K562 (cell line): ENCODE measurements around the gene BNC2. TPM values are rescaled to one million over a fixed set of nuclear protein-coding genes. Genes with fewer than 3 reads are reported as not detected.
"Not testable (repeated sequence)": the region's sequence is repeated elsewhere in the genome, so short reads cannot be mapped to it uniquely, and the experiment has no call there.

Experiments used
- ATAC-seq: fragments of 200-7000 bp; cut with Tn5 transposase; 3 replicates; pipeline ENCODE4 v1.9.1; 2020; ENCODE audit warnings: moderate library complexity
- BruUV-seq: library from RNA; stranded (reverse); fragments of 400-500 nt; replicated peaks from 2 replicates; lab custom pipeline; 2021; lab: Mats Ljungman, UMichigan
- CTCF ChIA-PET: fragments of 300-600 bp; formaldehyde crosslinking; extraction: SDS; loops from one replicate; lab custom pipeline; 2021; ENCODE audit warnings: low intra/inter-chr PET ratio; lab: Yijun Ruan, JAX
- POLR2A ChIA-PET: fragments of 300-600, 350-650 bp; sonication (Branson Sonifier 250); formaldehyde crosslinking; extraction: SDS; loops from one replicate; lab custom pipeline; 2021; ENCODE audit warnings: antibody characterized with exemption, inconsistent platforms; lab: Yijun Ruan, JAX
- DNase-seq, 4 experiments: peaks; one replicate each; pipeline versions ENCODE4 v3.0.0 to v3.0.0-alpha.2; 2011 to 2018; ENCODE audit warnings: low spot score in 3 of 4, mixed read lengths in 3 of 4; ENCODE audit errors: extremely low read depth in 1 of 4
- FAIRE-seq: peaks from 2 replicates; lab custom pipeline; 2011; peaks lifted over from hg19 to GRCh38; lab: Jason Lieb, UNC
- H2AFZ ChIP-seq: 2 replicates; pipeline ENCODE4 v1.6.0; 2011; ENCODE audit warnings: low read depth, low read length, control low read depth, inconsistent platforms
- H3K27ac ChIP-seq: fragments of 200-600 bp; 3 replicates; pipeline ENCODE4 v1.8.0; 2011; ENCODE audit warnings: low read depth, mild to moderate bottlenecking, control low read depth, inconsistent platforms, low read length, moderate library complexity, mixed read lengths; ENCODE audit errors: extremely low read depth
- H3K27me3 ChIP-seq, 2 experiments: fragments of 300-600 bp in 1 of 2; 2 replicates in 1 of 2; 3 replicates in 1 of 2; pipeline versions ENCODE4 v1.6.0 to v1.8.0; 2011; ENCODE audit warnings: inconsistent platforms in 2 of 2, low read length in 2 of 2, mild to moderate bottlenecking in 1 of 2, mixed read lengths in 1 of 2, moderate library complexity in 1 of 2; ENCODE audit not compliant: control insufficient read depth in 2 of 2, insufficient read depth in 2 of 2
- H3K36me3 ChIP-seq: fragments of 300-600 bp; 3 replicates; pipeline ENCODE4 v1.8.0; 2011; ENCODE audit warnings: mild to moderate bottlenecking, low read length, inconsistent platforms; ENCODE audit not compliant: control insufficient read depth, insufficient read depth
- H3K4me1 ChIP-seq, 2 experiments: fragments of 200-600 bp in 1 of 2; replicated peaks in 1 of 2; 2 replicates in 1 of 2; 3 replicates in 1 of 2; pipeline versions ENCODE4 v1.5.1 to v1.8.0; 2011; ENCODE audit warnings: inconsistent platforms in 2 of 2, low read length in 2 of 2, mild to moderate bottlenecking in 1 of 2, mixed read lengths in 1 of 2, moderate library complexity in 1 of 2; ENCODE audit not compliant: control insufficient read depth in 2 of 2, insufficient read depth in 2 of 2
- H3K4me2 ChIP-seq: 2 replicates; pipeline ENCODE4 v1.6.1; 2011; ENCODE audit warnings: low read length, control low read depth, inconsistent platforms, mixed read lengths; ENCODE audit not compliant: insufficient read depth
- H3K4me3 ChIP-seq: fragments of 200-600 bp; sonication (generic), shearing (Covaris generic); 2 replicates; pipeline ENCODE4 v1.5.1; 2016; ENCODE audit warnings: control low read depth, inconsistent platforms
- H3K79me2 ChIP-seq: fragments of 200-600 bp; 3 replicates; pipeline ENCODE4 v1.8.0; 2011; ENCODE audit warnings: low read length, inconsistent platforms; ENCODE audit not compliant: control insufficient read depth, insufficient read depth
- H3K9ac ChIP-seq, 2 experiments: 2 replicates each; pipeline versions ENCODE4 v1.6.0 to v1.6.1; 2011; ENCODE audit warnings: low read depth in 2 of 2, low read length in 2 of 2, control low read depth in 1 of 2, inconsistent platforms in 1 of 2, mild to moderate bottlenecking in 1 of 2, mixed read lengths in 1 of 2; ENCODE audit not compliant: insufficient read depth in 1 of 2
- H3K9me1 ChIP-seq: one replicate; pipeline ENCODE4 v1.6.0; 2011; ENCODE audit warnings: inconsistent platforms, mild to moderate bottlenecking, low read length, moderate library complexity; ENCODE audit not compliant: control insufficient read depth, insufficient read depth
- H3K9me3 ChIP-seq: replicated peaks from 2 replicates; pipeline ENCODE4 v1.5.1; 2011; ENCODE audit warnings: low read depth, low read length, inconsistent platforms; ENCODE audit not compliant: control insufficient read depth, insufficient read depth
- H4K20me1 ChIP-seq: replicated peaks from 2 replicates; pipeline ENCODE4 v1.6.1; 2011; ENCODE audit warnings: low read length, inconsistent platforms, mixed read lengths; ENCODE audit not compliant: control insufficient read depth, insufficient read depth
- CEBPG ChIP-seq, 3 experiments: fragments of 200-800 bp in 1 of 3; sonication (Bioruptor generic) in 1 of 3; sonication (generic) in 1 of 3; formaldehyde crosslinking in 1 of 3; IDR thresholded peaks in 2 of 3; conservative IDR thresholded peaks in 1 of 3; 2 replicates each; pipeline versions ENCODE4 v1.6.1 to v1.8.0; 2016 to 2022; ENCODE audit warnings: missing compliant biosample characterization in 2 of 3, missing genetic modification characterization in 2 of 3, mild to moderate bottlenecking in 1 of 3, missing genetic modification reagents in 1 of 3
- CREB1 ChIP-seq, 2 experiments: sonication (generic) in 1 of 2; formaldehyde crosslinking in 1 of 2; IDR thresholded peaks; 2 replicates each; pipeline versions ENCODE4 v1.6.1 to v1.8.0; 2012 to 2022; ENCODE audit warnings: inconsistent platforms in 1 of 2, mild to moderate bottlenecking in 1 of 2, missing genetic modification reagents in 1 of 2, moderate library complexity in 1 of 2
- FOXK1 ChIP-seq: sonication (generic); formaldehyde crosslinking; IDR thresholded peaks from 2 replicates; pipeline ENCODE4 v1.8.0; 2022; ENCODE audit warnings: missing genetic modification reagents, mild to moderate bottlenecking, borderline replicate concordance
- RHOXF2B ChIP-seq: fragments of 250-450 bp; sonication (Bioruptor Pico); conservative IDR thresholded peaks from 2 replicates; pipeline ENCODE4 v1.5.1; 2021
- SAP30 ChIP-seq: fragments of 200-600 bp; sonication (generic); IDR thresholded peaks from 2 replicates; pipeline ENCODE4 v1.6.1; 2012; ENCODE audit warnings: borderline replicate concordance, low read depth, mild to moderate bottlenecking, moderate library complexity, low read length, control low read depth, inconsistent platforms; ENCODE audit not compliant: insufficient read depth, poor library complexity, severe bottlenecking
- ZNF12 ChIP-seq: sonication (generic); formaldehyde crosslinking; IDR thresholded peaks from 2 replicates; pipeline ENCODE4 v1.4.0; 2020; ENCODE audit warnings: mild to moderate bottlenecking, missing genetic modification reagents
- ZNF274 ChIP-seq: IDR thresholded peaks from 2 replicates; pipeline ENCODE4 v1.6.1; 2011; ENCODE audit warnings: low read depth, mild to moderate bottlenecking, low read length, moderate library complexity, borderline replicate concordance
- WGBS: fragments of 100-300 bp; shearing (Covaris generic); methylation state at CpG from one replicate; pipeline ENCODE4 v1.1.6; 2016; ENCODE audit warnings: low coverage, mixed read lengths; ENCODE audit not compliant: insufficient coverage; ENCODE audit errors: missing lambda C conversion rate; 5-methylcytosine and 5-hydroxymethylcytosine counted together
- in situ Hi-C: fragments of 300-500 bp; cut with MboI; formaldehyde crosslinking; loops from 4 replicates; pipeline ENCODE4 v1.15.0; 2018; ENCODE audit warnings: inconsistent platforms, mixed read lengths
- intact Hi-C: fragments of 100-400 bp; cut with micrococcal nuclease; formaldehyde crosslinking; loops from 2 replicates; pipeline ENCODE4 v1.14.2; 2022
- polyA plus RNA-seq, 8 experiments: library from polyadenylated mRNA; depleted of rRNA in 4 of 8; stranded (reverse) in 5 of 8; unstranded in 3 of 8; fragments of >200 nt; fragmentation: Nextera tagmentation in 2 of 8; fragmentation: Illumina TruSeq in 1 of 8; extraction: Ambion mirVana in 2 of 8; extraction: Trizol in 1 of 8; gene quantifications; 2 replicates each; pipeline versions ENCODE4 v1.2.1 to v1.2.3, GENCODE V29; 2011 to 2014; ENCODE audit warnings: inconsistent platforms in 1 of 8, missing spikeins in 1 of 8
- total RNA-seq, 7 experiments: library from RNA; depleted of rRNA in 6 of 7; stranded (reverse); fragments of >200 nt in 6 of 7; fragmentation: Illumina TruSeq in 2 of 7; extraction: Trizol in 2 of 7; gene quantifications; 2 replicates each; pipeline versions ENCODE4 v1.2.1 to v1.2.3, GENCODE V29; 2011 to 2021; ENCODE audit warnings: low replicate concordance in 1 of 7

BNC2 gene
- total and polyA plus RNA-seq, 9 of the 15 experiments (the other 6 are each of a cell fraction or from before 2014, with no cell fraction given), result not detected

DNA sequence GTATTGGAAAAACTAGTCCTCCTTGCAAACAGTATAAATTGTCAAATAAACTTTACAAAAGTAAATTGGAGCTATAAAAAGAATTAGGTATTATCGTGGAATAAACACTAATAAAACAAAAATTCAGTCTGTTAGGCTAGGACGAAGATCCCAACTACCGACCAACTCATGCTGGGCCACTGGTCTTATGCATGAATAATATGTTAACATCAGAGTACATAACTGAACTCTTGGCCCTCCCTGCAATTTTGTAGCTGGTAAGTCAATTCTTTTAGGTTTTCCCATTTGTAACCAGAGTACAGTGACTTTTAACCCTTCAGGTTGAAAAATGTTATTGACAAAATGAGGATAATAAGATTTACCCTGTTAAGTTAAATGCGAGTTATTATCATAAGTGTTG, 428.7 kb downstream of the BNC2 start (continued):
- TF ChIP-seq ZNF274, result no peak
- no peak for TF ChIP-seq FOXK1 (CRISPR knock-in tag)
- no peak for TF ChIP-seq CEBPG (CRISPR knock-in tag; IDR thresholded peaks at IDR 0.05)
- no peak for TF ChIP-seq CEBPG (tag; conservative IDR thresholded peaks at IDR 0.05 in 1 of 2, IDR thresholded peaks at IDR 0.05 in 1 of 2)
- no peak for TF ChIP-seq SAP30
- TF ChIP-seq CREB1 (IDR thresholded peaks at IDR 0.05), result no peak
- TF ChIP-seq CREB1 (CRISPR knock-in tag; IDR thresholded peaks at IDR 0.05), result no peak
- TF ChIP-seq RHOXF2B (CRISPR knock-in tag), result no peak
- TF ChIP-seq ZNF12 (CRISPR knock-in tag), result no peak

GRCh38 chr9:16438831-16439230, 431.6 kb downstream of the BNC2 start:
- ATAC-seq, H3K4me2 ChIP-seq, H3K27me3 ChIP-seq, H3K9me3 ChIP-seq, in situ Hi-C loops, H2AFZ ChIP-seq, H3K27ac ChIP-seq, CTCF ChIA-PET, H3K4me3 ChIP-seq, BruUV-seq, DNase-seq, H4K20me1 ChIP-seq, POLR2A ChIA-PET, FAIRE-seq, intact Hi-C loops, H3K9ac ChIP-seq, H3K79me2 ChIP-seq, H3K36me3 ChIP-seq, H3K4me1 ChIP-seq, H3K9me1 ChIP-seq: not testable (repeated sequence)
- WGBS, result 0% methylated on average over 4 of the region's 6 CpGs
